ENCODE measurements around the gene CHD1. TPM values are rescaled to one million over a fixed set of nuclear protein-coding genes. Genes with fewer than 3 reads are reported as not detected.
A peak's percentile ranks its signal among the peaks of the same experiment; 100 is the strongest.

The CHD1 gene
- total and polyA plus RNA-seq, 2 of the 13 experiments (the other 11 are each of a cell fraction or from before 2014, with no cell fraction given) = 22.8 to 55.9 TPM

- no peak for TF ChIP-seq FLYWCH1 (CRISPR knock-in tag; IDR thresholded peaks at IDR 0.05)
- TF ChIP-seq ZNF879 (CRISPR knock-in tag; IDR thresholded peaks at IDR 0.05) = peak; percentile 60; the same call in 1 of the 2 replicates
- TF ChIP-seq ZKSCAN8 (CRISPR knock-in tag; IDR thresholded peaks at IDR 0.05; ENCODE audit: borderline replicate concordance) = peak; percentile 40; the same call in 1 of the 2 replicates
- TF ChIP-seq ZFP36 (IDR thresholded peaks at IDR 0.05; ENCODE audit: borderline replicate concordance, low read depth, low read length, partially characterized antibody) = no peak
- TF ChIP-seq REPIN1 (CRISPR knock-in tag; IDR thresholded peaks at IDR 0.05; ENCODE audit: borderline replicate concordance, low read depth) = peak; percentile 96
- TF ChIP-seq ARNT2 (CRISPR knock-in tag; IDR thresholded peaks at IDR 0.05; ENCODE audit: low read depth) = peak; percentile 96
- peak; percentile 88 for TF ChIP-seq YEATS2 (CRISPR knock-in tag; IDR thresholded peaks at IDR 0.05; ENCODE audit: borderline replicate concordance)
- peak; percentile 51 for TF ChIP-seq CBX1 (IDR thresholded peaks at IDR 0.05; ENCODE audit: low read depth)
- TF ChIP-seq DMAP1 (CRISPR knock-in tag; IDR thresholded peaks at IDR 0.05) = peak; percentile 92
- peak; percentile 32; the same call in 1 of the 2 replicates for TF ChIP-seq NFATC3 (CRISPR knock-in tag; IDR thresholded peaks at IDR 0.05)
- TF ChIP-seq ATRX (CRISPR knock-in tag; IDR thresholded peaks at IDR 0.05; ENCODE audit: borderline replicate concordance) = no peak
- TF ChIP-seq ZSCAN21 (CRISPR knock-in tag; IDR thresholded peaks at IDR 0.05; ENCODE audit: borderline replicate concordance) = peak; percentile 79; the same call in 1 of the 2 replicates
- no peak; the same call in 1 of the 2 replicates for TF ChIP-seq TRIM24 (CRISPR knock-in tag; IDR thresholded peaks at IDR 0.05)
- TF ChIP-seq KAT7 (CRISPR knock-in tag; IDR thresholded peaks at IDR 0.05; ENCODE audit: borderline replicate concordance) = peak; percentile 70; the same call in 1 of the 2 replicates
- peak; percentile 88 for TF ChIP-seq ASH2L (IDR thresholded peaks at IDR 0.05; ENCODE audit: insufficient read length, low read depth, low read length)
- TF ChIP-seq GATA4 (IDR thresholded peaks at IDR 0.05; ENCODE audit: borderline replicate concordance, low read depth) = peak; percentile 62; the same call in 1 of the 2 replicates
- no peak; the same call in 1 of the 2 replicates for TF ChIP-seq ZNF253 (CRISPR knock-in tag; IDR thresholded peaks at IDR 0.05; ENCODE audit: borderline replicate concordance)
- TF ChIP-seq ZNF281 (CRISPR knock-in tag; IDR thresholded peaks at IDR 0.05; ENCODE audit: borderline replicate concordance) = peak; percentile 19; the same call in 1 of the 2 replicates
- TF ChIP-seq HDAC1 (CRISPR knock-in tag; IDR thresholded peaks at IDR 0.05) = peak; percentile 86
- 0 out of 2 replicates have a peak, but pooled peaks have one; percentile 66 for TF ChIP-seq ZNF510 (CRISPR knock-in tag; IDR thresholded peaks at IDR 0.05; ENCODE audit: low read depth)
- TF ChIP-seq REL (CRISPR knock-in tag; conservative IDR thresholded peaks at IDR 0.05) = peak; percentile 33; the same call in 1 of the 2 replicates
- peak; percentile 99 for TF ChIP-seq ZNF605 (CRISPR knock-in tag; IDR thresholded peaks at IDR 0.05)
- TF ChIP-seq SYNCRIP (IDR thresholded peaks at IDR 0.05; ENCODE audit: insufficient read depth, low read depth, low read length) = no peak
- TF ChIP-seq TFE3 (CRISPR knock-in tag; IDR thresholded peaks at IDR 0.05) = no peak; the same call in 1 of the 2 replicates
- peak; percentile 76; the same call in 1 of the 2 replicates for TF ChIP-seq HNRNPL (IDR thresholded peaks at IDR 0.05; ENCODE audit: low read depth, low read length)
- peak; percentile 30 for TF ChIP-seq EED (CRISPR knock-in tag; IDR thresholded peaks at IDR 0.05)
Measured at GRCh38 chr5:98928873-98929709, at the start of gene CHD1 (continued).

Measured in HepG2 (cell line).